ENCODE measurements around the gene C2orf81. TPM values are rescaled to one million over a fixed set of nuclear protein-coding genes. Genes with fewer than 3 reads are reported as not detected.
"Not testable (repeated sequence)": the region's sequence is repeated elsewhere in the genome, so short reads cannot be mapped to it uniquely, and the experiment has no call there.

The C2orf81 gene
- 0.57 and 1.6 TPM in 2 replicates for total RNA-seq (2014; rRNA removed; shearing (Covaris generic))

DNA sequence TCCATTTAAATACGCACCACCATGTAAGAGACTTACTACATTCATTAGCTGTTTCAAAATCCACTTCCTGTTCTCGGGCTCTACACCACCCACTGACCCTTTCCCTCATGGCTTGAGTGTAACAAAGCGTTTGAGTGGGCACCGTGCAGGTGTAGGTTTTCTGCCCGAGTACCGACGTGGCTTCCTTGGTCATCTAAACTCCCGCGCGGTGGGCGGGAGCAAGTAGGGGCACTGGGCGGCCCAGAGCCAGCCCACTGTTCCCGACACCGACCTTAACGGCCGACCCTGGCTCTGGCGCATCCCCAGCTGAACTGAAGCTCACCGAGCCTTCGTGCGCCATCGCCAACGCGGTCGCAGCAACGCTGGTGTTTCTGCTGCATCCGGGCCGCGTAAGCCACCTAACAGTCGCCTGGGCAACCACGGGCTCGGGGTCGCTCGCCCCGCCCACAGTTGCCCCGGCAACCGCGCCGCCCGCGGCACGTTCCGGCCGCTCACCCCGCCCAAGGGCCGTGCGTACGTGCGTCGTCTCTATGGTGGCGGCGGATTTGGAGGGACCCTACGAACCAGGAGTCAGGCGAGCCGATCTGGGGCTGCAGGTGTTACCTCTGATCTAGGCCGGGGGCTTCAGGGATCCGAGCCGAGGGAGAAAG, at the start of gene C2orf81, which contains the start of gene WDR54:
Gene C2orf81 (minus strand): TSS at position 399 of the 650 bp plus-strand sequence. CDS start 59 bp downstream, at position 340.
Gene WDR54 (plus strand): TSS at position 510 of the 650 bp plus-strand sequence. CDS start 424 bp downstream, outside the sequence.
- peak; percentile 90 for DNase-seq (ENCODE audit: low read depth)

DNA sequence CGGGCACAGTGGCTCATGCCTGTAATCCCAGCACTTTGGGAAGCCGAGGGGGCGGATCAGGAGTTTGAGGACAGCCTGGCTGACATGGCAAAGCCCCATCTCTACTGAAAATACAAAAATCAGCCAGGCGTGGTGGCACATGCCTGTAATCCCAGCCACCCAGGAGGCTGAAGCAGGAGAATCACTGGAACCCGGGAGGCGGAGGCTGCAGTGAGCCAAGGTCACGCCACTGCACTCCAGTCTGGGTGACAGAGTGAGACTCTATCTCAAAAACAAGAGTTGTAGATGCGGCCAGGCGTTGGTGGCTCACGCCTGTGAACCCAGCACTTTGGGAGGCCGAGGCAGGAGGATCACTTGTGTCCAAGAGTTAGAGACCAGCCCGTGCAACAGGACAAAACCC, 49.3 kb upstream of the C2orf81 start:
- not testable (repeated sequence) for DNase-seq (ENCODE audit: low read depth)

DNA sequence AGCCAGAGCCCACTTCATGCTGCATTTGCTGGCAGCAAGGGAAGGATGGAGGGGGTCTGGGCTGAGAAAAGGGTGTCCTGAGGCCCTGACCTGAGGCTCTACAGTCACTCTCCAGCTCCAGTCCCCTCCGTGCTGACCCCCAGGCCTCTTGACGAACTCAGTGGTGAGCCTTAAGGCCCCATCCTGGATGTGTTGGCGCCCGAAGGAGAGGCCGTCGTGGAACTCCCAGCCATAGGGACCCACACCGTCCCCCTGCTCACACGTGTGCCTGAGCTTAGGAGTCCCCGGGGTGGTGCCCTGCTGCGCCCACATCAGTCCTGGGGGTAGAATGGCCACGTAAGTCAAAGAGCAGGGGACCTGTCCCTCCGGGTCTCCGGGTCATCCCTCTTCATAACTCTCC, 43.0 kb upstream of the C2orf81 start:
- no peak for DNase-seq (ENCODE audit: low read depth)

DNA sequence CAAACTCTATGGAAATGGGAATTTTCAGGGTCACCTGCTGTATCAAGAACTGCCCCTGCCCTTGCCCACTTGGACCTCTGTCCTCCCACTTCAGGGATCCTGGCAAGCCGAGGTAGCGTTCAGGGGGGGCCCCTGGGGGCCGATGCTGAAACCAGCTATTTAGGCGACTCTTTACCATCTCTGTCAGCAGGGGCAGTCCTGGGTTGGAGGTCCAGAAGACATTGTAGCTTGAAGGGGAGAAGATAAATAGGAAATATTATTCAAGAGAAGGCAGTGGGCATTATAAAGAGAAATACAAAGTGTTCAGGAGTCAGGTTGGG, 41.3 kb upstream of the C2orf81 start:
- no peak for DNase-seq (ENCODE audit: low read depth)

DNA sequence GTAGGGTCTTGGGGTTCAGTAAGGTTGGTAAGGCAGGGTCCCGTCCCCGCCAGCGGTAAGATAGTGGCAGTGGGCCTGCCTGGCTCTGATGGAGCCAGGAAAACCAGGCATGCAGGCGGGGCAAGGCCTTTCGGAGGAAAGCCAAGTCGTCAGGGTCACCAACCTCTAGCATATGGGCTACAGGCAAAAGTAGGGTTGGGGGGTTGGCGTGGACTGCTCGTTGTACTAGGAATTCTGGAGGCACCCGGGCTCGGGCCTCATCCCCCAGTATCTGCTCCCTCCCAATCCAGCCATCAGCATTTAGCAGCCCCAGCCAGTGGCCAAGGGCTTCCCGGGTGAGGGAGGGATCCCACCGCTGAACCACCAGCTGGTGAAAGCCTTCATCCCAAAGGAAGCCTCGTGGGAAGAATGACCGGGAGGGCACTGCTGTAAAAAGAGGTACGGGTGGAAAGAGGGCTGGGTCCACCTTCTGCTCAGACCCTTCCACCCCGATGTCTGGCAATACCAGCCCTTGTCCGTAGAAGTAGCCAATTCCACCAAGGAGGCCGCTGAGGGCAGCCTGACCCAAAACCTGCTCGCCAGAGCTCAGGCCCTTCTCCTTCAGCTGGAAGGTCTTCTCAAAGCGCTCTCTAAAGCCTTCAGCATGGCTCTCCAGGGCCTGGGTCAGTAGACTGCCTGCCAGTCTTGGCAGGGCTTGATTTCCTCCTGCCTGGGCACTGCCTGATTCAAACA, 40.8 kb upstream of the C2orf81 start:
- no peak for DNase-seq (ENCODE audit: low read depth)

DNA sequence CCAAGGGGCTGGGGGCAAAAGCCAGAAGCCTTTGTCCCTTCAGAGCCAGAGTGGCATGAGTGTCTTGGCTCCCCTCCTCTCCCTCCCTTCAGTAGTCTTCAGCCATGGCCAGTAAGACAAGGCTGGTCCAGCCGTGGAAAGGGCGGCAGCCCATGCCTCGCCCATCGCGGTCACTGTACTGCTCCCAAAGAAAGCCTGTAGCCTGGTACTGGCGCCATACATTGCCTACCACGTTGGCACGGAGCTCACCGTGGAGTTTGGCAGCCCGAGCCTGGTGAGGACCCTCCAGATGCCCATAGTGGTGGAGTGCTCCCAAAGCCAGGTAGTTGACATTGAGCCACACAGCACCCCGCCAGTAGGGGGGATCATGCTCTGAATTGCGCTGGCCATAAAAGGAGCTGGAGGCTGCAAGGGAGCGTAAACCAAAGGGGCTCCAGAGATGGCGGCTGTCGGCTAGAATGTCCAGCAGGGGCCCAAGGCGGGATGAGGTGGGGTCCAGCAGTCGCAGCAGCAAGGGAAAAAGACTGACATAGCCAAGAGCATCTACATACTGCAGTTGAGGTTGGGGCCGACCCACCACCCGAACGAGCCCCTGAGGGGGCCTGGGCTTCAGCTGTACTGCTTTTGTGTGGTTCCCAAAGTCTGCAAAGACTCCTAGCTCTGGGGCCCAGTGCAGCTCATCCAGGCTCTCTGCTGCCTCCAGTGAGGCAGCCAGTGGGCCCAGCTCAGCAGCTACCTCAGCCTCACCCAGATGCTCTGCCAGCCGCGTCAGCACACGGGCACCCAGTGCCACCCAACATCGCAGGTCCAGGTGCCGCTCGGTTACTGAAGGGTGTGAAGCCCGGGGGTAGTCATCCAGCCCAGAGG, 40.0 kb upstream of the C2orf81 start:
- no peak for DNase-seq (ENCODE audit: low read depth)

DNA sequence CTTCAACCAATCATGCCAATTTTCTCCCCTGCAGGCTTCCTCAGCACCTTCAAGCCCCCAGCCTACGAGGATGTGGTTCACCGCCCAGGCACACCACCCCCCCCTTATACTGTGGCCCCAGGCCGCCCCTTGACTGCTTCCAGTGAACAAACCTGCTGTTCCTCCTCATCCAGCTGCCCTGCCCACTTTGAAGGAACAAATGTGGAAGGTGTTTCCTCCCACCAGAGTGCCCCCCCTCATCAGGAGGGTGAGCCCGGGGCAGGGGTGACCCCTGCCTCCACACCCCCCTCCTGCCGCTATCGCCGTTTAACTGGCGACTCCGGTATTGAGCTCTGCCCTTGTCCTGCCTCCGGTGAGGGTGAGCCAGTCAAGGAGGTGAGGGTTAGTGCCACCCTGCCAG, 38.8 kb upstream of the C2orf81 start:
- DNase-seq (ENCODE audit: low read depth), result not testable (repeated sequence)

DNA sequence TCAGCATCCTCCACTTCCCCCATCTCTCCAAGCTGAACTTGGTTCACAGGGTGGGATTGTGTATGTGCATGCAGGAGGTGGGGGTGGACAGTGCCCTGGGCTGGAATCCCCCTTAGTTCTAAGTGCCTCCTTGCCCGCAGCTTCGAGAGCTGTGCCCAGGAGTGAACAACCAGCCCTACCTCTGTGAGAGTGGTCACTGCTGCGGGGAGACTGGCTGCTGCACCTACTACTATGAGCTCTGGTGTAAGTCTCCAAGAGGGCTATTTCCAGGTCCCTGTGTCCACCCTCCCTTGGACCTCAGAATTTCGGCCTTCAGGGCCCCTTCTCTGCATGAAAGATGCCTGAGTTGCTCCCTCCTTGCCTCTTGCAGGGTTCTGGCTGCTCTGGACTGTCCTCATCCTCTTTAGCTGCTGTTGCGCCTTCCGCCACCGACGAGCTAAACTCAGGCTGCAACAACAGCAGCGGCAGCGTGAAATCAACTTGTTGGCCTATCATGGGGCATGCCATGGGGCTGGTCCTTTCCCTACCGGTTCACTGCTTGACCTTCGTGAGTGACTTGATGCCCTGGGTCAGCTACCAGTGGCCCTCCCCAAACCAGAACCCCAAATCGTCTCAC, 38.2 kb upstream of the C2orf81 start:
- not testable (repeated sequence) for DNase-seq (ENCODE audit: low read depth)

DNA sequence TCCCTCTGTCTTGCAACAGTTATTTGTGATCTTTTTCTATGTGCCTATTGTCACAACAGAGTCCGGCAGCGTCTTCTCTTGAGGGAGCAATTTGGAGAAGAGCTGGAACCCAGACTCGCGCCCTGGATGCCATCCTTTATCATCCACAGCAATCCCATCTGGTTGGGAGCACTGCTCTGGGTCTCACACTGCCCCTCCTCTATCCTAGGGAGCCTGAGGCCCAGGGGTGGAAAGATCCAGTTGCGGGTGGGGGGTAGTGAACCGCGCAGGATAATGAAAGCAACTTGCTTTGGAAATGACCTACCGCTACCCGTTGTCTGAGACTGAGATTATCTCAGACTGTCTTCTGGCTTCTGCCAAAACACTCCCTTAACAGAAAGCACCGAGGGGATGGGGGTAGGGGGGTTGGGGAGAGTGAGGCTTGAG, 37.5 kb upstream of the C2orf81 start:
- no peak for DNase-seq (ENCODE audit: low read depth)

DNA sequence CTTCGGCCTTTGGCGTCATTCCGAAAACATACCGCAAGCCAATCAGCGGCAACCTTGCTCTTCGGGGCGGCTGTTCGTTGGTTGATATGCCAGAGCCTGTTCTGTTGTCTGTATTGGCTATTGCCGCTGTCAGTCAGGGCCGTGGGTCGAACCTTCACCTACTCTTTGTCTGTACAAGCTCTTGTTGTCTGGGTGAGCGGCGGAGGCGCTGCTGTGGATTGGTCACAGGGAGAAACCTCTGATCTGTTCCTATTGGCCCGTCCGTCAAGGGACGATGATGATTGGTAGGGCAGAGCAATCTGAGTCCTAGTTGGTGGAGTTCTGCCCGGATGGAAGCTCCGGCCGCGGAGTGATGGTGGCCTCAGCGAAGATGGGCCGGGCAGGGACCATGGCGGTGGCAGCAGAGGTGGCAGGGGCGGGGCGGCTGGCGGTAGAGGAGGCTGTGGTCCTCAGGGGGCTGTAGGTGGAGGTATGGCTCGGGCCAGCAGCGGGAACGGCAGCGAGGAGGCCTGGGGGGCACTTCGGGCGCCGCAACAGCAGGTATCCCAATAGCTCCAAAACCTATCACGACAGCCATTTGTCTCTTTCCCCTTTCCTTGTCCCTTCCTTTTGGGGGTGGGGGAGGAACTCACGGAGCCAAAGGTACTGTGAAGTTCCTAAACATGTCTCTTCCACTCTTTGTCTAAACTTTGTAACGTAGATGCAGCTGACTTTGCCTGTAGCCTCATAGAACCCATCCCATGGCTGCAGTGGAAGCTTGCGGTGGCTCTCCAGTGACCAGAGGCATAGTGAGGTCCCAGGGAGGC, 36.9 kb upstream of the C2orf81 start, which contains the start of gene WBP1:
Gene WBP1 (plus strand): TSS at position 307 of the 806 bp plus-strand sequence. CDS start 165 bp downstream, at position 472.
- DNase-seq (ENCODE audit: low read depth), result peak; percentile 100

DNA sequence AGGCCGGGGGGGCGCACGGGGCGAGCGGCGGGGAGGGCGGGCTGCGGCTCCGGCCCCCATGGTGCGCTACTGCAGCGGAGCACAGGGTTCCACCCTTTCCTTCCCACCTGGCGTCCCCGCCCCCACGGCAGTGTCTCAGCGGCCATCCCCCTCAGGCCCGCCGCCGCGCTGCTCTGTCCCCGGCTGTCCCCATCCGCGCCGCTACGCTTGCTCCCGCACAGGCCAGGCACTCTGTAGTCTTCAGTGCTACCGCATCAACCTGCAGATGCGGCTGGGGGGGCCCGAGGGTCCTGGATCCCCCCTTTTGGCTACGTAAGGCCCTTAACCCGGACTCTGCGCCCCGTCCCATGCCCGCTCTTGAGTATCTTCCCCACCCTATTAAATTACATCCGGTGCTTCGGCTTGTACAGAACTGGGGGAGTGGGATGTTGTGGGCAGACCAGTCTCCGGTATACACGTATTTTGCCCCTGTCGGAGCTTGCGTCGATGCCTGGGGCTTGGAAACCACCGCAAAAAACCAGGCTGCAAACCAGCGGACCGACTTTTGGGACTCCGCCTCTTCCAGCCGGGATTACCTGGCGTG, 36.2 kb upstream of the C2orf81 start:
- DNase-seq (ENCODE audit: low read depth), result peak; percentile 59

DNA sequence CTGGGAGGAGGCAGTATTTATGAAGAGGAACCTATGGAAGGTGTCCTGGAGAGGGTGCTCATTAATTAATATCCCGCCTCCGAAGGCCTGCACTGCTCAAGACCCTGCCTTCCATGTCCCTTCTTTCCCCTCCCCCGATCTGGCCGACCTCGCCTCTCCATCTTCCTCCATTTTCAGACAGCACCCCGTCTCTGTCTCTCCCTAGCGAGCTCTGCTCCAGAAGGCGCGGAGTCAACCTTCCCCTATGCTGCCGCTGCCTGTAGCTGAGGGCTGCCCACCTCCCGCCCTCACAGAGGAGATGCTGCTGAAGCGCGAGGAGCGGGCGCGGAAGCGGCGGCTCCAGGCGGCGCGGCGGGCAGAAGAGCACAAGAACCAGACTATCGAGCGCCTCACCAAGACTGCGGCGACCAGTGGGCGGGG, 35.7 kb upstream of the C2orf81 start:
- DNase-seq (ENCODE audit: low read depth), result no peak

DNA sequence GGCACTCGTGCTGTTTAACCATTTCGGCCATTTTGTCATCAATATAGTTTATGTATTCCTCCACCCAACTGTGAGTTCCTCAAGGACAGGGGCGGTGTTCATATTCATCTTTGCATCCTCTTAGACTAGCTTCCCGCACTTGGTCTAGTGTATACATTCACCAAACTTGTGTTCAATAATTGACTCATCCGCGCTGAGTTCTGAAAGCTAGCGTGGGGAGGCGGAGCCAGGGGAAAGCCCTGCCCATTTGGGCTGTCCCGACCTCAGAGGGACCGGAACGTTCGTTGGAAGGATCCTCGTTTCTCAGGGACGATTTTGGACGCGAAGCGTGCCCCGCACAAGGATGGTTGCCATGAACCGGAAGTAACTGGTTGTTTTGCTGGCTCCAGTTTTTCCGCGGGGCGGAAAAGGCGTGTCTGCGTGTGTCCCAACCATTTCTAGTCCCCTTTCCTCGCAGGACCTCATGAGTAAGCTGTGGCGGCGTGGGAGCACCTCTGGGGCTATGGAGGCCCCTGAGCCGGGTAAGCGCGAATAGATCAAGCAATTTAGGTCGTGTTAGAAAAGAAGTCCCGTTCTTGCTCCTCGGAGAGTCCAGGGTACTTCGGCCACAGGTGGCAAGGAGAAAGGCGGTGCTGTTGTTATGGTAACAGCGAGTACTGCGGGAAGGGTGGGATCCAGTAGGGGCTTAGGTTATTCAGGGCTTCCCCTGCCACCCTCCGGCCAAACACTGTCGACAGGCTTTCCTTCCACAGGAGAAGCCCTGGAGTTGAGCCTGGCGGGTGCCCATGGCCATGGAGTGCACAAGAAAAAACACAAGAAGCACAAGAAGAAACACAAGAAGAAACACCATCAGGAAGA, 33.5 kb upstream of the C2orf81 start, which contains the start of gene INO80B:
Gene INO80B (plus strand): TSS at position 434 of the 858 bp plus-strand sequence. CDS start 30 bp downstream, at position 464.
- peak; percentile 94 for DNase-seq (ENCODE audit: low read depth)

DNA sequence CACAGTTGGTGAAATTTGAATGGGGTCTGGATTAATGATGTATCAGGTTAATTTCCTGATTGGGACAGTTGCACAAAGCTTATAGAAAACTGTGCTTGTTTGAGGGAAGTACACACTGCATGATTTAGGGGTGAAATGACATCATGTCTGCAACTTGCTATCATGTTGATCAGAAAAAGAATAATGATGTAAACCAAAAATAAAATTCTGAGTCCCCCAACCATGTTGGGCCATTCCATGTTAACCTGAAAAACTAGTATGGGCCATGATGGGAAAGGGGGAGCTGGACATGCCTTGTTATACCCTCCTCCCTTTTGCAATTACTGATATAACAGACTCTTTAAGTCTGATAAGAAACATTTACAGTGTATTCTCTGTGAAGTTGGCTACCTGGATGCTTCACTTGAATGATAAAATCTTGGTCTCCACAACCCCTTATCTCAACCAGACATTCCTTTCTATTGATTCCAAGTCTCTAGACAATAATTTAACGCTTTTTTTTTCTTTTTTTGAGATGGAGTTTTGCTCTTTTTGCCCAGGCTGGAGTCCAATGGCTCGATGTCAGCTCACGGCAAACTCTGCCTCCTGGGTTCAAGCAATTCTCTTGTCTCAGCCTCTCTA, 29.3 kb upstream of the C2orf81 start:
- DNase-seq (ENCODE audit: low read depth), result no peak

DNA sequence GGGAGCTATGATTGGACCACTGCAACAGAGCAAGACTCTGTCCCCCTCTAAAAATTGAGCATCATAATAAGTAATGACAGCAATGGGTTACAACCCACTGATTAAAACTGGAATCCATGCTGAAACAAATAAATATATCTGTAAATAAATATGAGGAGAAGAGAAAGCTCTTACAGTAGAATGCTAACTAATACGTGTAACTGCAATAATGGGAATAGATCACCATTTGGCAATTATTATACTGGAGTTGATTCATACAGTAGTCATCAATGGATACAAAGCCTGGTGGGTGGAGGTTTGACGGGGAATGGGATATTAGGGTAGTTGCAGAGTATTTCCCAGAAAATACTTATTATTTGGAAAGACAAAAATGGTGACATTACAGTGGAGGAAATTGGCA, 27.4 kb upstream of the C2orf81 start:
- no peak for DNase-seq (ENCODE audit: low read depth)

DNA sequence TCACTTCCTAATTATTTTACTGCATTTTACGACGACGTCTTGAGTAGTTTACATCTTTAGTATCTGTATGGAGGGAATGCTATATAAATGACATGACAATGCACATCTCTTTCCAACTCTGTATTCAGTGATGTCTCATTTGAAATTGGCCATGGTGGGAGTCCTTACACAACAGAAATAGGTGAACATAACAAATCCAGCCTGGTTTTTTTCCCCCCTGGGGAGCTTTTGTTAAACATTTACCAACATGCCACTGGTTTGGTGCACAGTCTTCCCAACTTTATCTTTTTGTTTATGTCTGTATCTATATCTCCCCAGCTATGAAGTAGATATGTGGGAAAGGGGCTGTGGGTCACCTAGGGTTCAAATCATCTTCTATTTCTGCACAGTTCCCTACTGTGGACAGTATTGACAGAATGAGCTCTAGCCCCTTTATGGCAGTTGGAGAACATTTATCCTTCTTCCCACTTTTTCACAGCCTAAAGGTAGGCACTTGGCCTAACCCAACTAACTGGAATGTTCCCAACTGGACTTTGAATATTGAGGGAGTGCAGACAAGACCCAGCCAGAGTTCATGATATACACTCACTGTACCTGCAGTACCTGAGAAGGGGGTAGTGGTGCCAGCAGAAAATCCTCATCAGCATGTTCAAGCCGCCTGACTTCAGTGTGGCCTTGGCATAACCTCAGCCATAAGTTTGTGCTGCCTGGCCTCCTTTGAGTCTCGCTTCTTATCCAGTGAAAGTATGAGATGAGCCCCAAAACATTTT, 26.0 kb upstream of the C2orf81 start:
- no peak for DNase-seq (ENCODE audit: low read depth)

DNA sequence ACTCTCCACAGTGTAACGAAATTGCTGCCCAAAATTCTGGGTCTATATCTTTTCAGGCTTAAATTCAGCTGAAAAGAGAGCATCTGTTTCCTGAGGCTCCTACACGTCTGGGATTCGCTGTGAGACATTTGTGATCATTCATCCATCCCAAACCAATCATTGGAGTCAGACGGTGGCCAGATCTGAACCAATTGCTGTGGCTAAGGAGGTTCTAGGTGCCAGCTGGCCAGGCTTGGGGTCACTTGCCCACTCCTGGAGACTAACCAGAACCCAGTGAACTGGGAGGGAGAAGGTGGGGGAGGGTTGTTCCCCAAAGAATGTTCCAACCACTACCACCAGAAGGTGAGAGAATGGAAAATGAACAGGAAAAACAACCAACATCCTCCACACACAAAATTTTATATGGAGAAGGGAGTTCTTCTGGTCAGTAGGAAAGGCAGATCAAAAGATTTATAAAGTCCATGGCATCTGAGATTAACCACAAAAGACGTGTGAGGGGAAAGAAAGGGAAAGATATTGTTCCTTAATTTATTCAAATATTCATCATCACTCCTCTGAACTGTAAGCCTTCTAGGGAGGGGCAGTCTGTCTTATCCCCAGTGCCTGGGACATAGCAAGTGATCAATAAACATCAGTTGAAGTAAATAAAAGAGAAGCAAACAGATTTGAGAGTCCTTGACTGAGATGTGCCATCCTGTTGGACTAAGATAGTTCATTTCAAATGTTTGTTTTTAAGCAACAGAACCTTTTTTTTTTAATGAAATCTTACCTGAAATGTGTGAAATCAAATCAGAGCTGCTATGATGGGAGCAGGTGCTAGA, 23.3 kb upstream of the C2orf81 start:
- DNase-seq (ENCODE audit: low read depth), result peak; percentile 34

All from M059J (cell line).